ENCODE data around the gene PHLDA3.
A peak's percentile ranks its signal among the peaks of the same experiment; 100 is the strongest.

The PHLDA3 gene

DNA sequence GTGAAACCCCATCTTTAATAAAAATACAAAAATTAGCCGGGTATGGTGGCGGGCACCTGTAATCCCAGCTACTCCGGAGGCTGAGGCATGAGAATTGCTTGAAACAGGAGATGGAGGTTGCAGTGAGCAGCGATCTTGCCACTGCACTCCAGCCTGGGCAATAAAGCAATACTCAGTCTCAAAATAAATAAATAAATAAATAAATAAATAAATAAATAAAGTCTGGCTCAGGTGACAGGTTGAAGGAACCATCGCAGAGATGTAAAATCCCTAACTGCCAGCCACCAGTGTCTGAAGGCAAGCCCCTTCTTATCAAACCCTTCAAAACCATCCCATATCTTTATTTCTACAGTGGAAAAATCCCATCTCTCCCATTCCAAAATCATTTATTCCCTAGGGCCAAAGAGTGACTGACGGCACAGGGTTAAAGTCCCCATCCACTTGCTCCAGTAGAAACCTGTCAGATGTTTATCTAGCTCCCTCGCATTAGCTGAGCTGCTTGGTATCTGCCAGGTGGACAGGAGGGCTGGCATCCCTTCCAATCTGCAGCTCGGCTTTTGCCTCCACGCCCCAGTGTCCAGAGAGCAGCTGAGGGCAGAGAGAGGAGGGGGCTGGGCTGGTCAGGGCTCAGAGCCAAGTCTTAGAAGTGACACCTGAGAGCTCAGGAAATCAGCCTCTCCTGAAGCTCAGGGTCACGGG is 33.0 kb upstream of the PHLDA3 start:
- no peak for TF ChIP-seq CTCF (IDR thresholded peaks at IDR 0.05)
- peak overlapping the region; percentile 99 for H3K27ac ChIP-seq
- no peaks in the 10 kb centered on the region for H3K9me3 ChIP-seq (ENCODE audit: control insufficient read depth, low read length)
- no peaks in the 10 kb centered on the region for H3K36me3 ChIP-seq (ENCODE audit: control insufficient read depth, insufficient read depth, low read length)
- H3K4me3 ChIP-seq (ENCODE audit: low read depth, low read length): no peak overlapping the region
- H3K4me1 ChIP-seq: peaks cover 70% of the 10 kb centered on the region
- no peaks in the 10 kb centered on the region for H3K27me3 ChIP-seq (ENCODE audit: control insufficient read depth, insufficient read depth, low read length)
- no peak overlapping the region for H3K9ac ChIP-seq
- peak overlapping the region; percentile 64 for H3K4me2 ChIP-seq (ENCODE audit: low read length)
- no peak overlapping the region for H2AFZ ChIP-seq
- peaks cover 40% of the 10 kb centered on the region for H3K79me2 ChIP-seq

- Histone ChIP-seq H3K9me3 (ENCODE audit: control insufficient read depth, low read length) (no peaks in the 10 kb centered on the region), H3K4me1 (peaks cover 72% of the 10 kb centered on the region), H3K4me3 (ENCODE audit: low read depth, low read length) (no peak overlapping the region), H3K9ac (no peak overlapping the region), H3K36me3 (ENCODE audit: control insufficient read depth, insufficient read depth, low read length) (no peaks in the 10 kb centered on the region), H2AFZ (no peak overlapping the region), H3K27ac (peak overlapping the region; percentile 99), H3K4me2 (ENCODE audit: low read length) (peak overlapping the region; percentile 46), H3K27me3 (ENCODE audit: control insufficient read depth, insufficient read depth, low read length) (no peaks in the 10 kb centered on the region), H3K79me2 (peaks cover 40% of the 10 kb centered on the region)
- TF ChIP-seq CTCF (IDR thresholded peaks at IDR 0.05): no peak
Observed at GRCh38 chr1:201501144-201501543, 32.2 kb upstream of the PHLDA3 start.

DNA sequence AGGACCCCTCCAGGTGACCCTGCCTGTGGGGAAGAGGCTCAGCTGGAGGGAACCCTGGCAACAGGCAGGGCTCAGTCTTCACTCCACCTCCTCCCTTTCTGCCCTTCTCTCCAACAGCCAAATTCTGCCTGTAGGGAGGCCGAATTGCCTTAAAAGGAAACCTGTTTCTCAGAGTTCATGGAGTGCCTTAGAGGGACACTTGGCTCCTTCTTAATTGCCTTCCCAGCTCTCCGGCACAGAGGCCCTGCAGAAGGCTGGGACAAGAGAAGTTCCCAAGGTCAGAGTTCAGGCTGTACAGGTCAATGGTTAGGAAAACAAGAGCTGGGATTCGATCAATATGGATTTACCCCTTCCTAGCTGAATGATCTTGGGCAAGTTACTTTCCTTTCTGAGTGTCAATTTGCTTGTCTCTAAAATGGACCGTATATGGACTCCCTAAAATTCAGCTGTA is 31.7 kb upstream of the PHLDA3 start:
- Histone ChIP-seq H3K9me3 (ENCODE audit: control insufficient read depth, low read length) (no peaks in the 10 kb centered on the region), H3K4me3 (ENCODE audit: low read depth, low read length) (no peak overlapping the region), H2AFZ (no peak overlapping the region), H3K4me1 (peaks cover 71% of the 10 kb centered on the region), H3K79me2 (peaks cover 39% of the 10 kb centered on the region), H3K9ac (no peak overlapping the region), H3K36me3 (ENCODE audit: control insufficient read depth, insufficient read depth, low read length) (no peaks in the 10 kb centered on the region), H3K4me2 (ENCODE audit: low read length) (peak overlapping the region; percentile 46), H3K27me3 (ENCODE audit: control insufficient read depth, insufficient read depth, low read length) (no peaks in the 10 kb centered on the region), H3K27ac (peak overlapping the region; percentile 99)
- no peak for TF ChIP-seq CTCF (IDR thresholded peaks at IDR 0.05)

- Histone ChIP-seq H3K4me3 (ENCODE audit: low read depth, low read length) (no peak overlapping the region), H3K4me2 (ENCODE audit: low read length) (peak overlapping the region; percentile 46), H3K79me2 (peaks cover 33% of the 10 kb centered on the region), H3K4me1 (peaks cover 66% of the 10 kb centered on the region), H3K9me3 (ENCODE audit: control insufficient read depth, low read length) (no peaks in the 10 kb centered on the region), H3K9ac (no peak overlapping the region), H3K36me3 (ENCODE audit: control insufficient read depth, insufficient read depth, low read length) (no peaks in the 10 kb centered on the region), H3K27ac (peak overlapping the region; percentile 99), H3K27me3 (ENCODE audit: control insufficient read depth, insufficient read depth, low read length) (no peaks in the 10 kb centered on the region), H2AFZ (no peak overlapping the region)
- no peak for TF ChIP-seq CTCF (IDR thresholded peaks at IDR 0.05)
Observed at GRCh38 chr1:201499795-201500669, 31.0 kb upstream of the PHLDA3 start.
